Measurements from ENCODE around the gene ZNF117.
"Not testable (repeated sequence)": the region's sequence is repeated elsewhere in the genome, so short reads cannot be mapped to it uniquely, and the experiment has no call there.

The ZNF117 gene

DNA sequence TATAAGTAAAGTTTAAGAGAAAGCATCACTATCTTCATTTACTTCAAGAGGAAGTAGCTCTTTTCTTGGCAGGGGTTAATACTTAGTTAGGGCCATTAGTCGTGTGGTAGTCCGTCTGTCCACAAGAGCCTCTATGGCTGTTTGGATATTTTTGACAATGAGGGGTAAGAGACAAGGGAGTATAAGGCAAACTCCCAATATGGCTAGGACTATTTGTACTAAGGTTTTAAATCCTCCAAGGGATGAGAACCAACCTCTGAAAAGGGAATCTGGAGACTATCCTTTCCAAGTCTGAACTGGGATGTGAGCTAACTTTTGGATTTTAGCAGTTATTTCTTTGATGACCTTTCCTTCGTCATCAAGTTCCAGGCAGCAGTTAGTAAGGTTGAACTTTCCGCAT, at the start of gene ZNF117:
ZNF117 (minus strand) TSS at position 101 of the 400 bp plus-strand sequence.
- DNase-seq = no peak

DNA sequence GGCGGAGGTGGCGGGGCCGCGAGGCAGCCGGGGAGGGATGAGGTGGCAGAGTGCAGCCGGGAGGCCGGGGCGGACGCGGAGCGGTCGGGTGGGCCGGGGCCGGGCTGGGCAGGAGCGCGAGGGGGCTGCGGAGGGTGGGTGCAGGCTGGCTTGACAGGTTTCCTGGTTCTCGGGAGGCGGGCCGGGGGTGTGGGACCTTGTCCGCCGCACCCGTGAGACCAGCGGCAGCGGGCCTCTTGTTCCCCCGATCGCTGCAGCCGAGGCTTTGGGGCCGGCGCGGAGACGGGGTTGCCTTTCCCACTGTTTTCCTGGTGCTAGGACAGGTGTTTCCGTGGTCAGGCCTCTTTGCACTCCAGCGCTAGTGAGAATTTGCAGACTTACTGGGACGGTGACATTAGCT, 47.9 kb upstream of the ZNF117 start:
- peak in 1 of 2 donors; percentile 24 for DNase-seq

DNA sequence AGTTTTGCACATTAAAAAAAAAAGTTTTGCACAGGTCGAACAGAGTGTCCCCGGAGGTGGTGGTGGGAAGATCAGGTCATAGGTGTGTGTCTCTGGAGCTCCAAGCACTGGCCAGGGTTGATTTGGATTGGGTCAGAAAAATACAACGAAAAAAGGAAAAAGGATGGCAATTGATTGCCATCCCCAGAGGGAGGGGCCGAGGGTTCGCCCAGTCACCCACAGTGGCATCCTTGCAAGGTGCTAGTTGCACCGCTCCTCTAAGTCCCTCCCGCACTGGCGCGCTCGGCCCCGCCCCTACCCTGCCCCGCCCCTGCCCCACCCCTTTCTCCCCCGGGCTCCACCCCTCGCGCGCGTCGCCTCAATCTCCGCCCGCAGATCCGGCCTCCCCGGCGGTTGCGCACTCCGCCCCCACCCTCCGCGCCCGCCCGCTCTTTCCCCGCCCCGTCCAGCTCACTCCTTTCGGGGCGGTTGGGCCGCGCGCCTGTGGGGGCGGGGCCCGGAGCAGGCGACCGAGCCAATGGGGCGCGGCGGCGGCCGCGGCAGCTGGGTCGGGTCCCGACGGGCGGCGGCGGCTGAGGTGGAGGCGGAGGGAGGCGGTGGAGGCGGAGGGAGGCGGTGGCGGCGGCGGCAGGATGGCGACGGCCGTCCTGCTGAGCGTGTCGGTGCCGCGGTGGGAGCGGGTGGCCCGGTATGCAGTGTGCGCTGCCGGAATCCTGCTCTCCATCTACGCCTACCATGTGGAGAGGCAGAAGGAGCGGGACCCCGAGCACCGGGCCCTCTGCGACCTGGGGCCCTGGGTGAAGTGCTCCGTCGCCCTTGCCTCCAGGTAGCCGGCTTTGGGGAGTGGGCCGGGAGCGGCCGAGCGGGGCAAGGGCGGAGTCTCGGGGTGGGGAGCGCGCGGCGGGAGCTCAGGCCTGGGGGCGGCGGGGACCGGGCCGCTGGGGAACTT, 47.2 kb upstream of the ZNF117 start:
- DNase-seq = peak; percentile 95 to 96

DNA sequence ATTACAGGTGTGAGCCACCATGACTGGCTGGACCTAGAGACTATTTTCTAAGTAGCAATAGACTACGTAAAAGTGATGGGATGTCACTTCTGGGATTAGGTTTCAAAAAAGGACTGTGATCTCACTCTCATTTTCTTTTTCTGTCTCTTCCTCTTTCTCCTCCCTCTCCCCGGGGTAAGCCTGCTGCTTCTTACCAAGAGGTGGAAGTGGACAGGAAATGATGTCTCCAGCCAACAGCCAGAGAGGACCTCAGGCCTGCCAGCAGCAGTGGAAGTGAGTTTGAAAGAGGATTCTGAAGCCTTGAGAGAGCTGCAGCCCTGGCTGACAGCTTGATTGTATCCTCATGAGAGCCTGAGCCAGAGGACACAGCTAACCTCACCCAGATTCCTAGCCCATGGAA, 45.7 kb upstream of the ZNF117 start:
- peak; percentile 9 to 52 for DNase-seq

GRCh38 chr7:65035469-65035868, 44.6 kb upstream of the ZNF117 start:
- not testable (repeated sequence) for DNase-seq

DNA sequence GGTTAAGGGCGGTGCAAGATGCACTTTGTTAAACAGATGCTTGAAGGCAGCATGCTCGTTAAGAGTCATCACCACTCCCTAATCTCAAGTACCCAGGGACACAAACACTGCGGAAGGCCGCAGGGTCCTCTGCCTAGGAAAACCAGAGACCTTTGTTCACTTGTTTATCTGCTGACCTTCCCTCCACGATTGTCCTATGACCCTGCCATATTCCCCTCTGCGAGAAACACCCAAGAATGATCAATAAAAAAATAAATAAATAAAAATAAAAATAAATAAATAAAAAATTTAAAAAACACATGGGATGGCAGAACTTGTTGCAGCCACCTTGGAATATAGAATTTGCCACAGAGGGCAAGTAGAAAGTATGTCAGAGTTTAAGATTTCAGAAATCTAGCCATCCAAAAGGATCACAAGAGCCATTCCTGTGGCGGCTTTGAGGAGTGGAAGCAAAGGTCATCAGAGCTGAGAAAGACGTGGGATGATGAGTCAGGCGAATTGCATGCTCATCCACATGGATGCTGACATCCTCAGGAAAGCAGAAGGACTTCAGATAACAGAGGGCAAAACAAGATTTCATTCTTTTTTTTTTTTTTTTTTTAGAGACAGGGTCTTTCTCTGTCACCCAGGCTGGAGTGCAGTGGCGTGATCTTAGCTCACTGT, 43.4 kb upstream of the ZNF117 start:
- not testable (repeated sequence) for DNase-seq

GRCh38 chr7:65033391-65033790, 42.6 kb upstream of the ZNF117 start:
- DNase-seq = not testable (repeated sequence)

DNA sequence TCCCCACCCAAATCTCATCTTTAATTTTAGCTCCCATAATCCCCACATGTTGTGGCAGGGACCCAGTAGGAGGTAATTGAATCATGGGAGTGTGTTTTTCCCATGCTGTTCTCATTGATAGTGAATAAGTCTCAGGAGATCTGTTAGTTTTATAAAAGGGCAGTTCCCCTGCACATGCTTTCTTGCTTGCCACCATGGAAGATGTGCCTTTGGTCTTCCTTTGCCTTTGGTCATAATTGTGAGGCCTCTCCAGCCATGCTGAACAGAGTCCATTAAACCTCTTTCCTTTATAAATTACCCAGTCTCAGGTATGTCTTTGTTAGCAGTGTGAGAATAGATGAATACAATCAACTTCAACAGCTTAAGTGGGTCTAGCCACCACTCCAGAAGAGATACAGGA, 34.2 kb upstream of the ZNF117 start:
- DNase-seq = not testable (repeated sequence)

DNA sequence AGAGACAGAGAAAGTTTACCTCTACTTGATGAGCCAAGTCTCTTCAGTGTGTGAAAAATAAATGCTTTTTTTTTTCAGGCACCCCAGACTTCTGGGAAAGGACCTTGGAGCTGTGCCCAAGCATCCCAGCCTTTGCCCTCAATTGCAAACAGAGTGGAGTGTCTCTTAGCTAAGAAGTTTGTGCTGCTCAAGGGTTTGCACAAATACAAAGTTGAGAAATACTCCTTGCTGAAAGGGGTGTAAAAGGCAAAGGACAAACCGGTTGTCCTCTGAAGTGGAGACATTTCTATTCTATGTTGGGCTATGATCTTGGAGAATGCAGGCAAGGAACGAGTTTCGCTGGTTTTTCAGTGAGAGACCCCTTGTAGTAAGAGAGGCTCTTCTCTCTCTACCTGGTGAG, 30.1 kb upstream of the ZNF117 start:
- DNase-seq = not testable (repeated sequence)

DNA sequence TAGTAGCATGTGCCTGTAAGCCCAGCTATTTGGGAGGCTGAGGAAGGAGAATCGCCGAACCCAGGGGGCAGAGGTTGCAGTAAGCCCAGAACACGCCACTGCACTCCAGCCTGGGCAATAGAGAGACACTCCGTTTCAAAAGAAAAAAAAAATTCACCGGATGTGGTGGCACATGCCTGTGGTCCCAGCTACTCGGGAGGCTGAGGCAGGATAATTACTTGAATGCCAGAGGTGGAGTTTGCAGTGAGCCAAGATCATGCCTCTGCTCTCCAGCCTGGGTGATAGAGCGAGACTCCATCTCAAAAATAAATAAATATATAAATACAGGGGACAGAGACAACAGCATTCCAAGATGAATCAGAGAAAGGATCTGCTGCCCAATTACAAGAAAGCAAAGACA, 19.0 kb upstream of the ZNF117 start:
- not testable (repeated sequence) for DNase-seq

DNA sequence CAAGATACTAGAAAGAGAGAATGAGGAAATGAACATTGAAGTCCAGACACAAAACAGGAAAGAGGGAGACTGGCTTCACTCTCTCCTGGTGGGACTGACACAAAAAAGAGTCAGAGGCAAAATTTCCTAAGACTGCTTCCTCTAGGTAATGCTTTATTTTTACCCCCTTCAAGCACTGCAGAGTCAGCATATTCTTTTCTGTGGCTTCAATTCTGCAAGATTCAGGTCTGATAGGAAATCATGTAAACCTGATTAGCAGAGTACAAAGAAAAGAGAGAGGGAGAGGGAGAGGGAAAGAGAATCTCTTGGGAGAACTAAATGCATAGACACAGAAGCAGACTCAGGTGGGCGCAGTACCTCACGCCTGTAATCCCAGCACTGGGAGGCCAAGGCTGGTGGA, 18.6 kb upstream of the ZNF117 start:
- DNase-seq = not testable (repeated sequence)

DNA sequence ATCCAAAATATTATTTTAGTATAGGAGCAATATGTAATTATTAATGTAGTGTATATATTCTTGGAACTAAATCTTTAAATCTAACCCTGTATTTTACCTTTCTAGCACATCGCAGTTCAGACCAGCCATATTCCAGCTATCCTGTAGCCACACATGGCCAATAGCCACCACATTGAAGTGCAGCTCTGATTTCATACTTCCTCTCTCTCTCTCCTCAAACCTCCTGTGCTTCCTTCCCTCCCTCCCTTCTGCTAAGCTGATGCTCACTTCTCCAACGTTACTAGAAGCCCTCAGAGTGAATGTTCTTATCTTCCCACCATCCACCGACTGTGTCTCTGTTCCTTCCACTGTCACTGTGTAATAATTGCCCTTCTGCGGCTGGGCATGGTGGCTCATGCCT, 16.2 kb upstream of the ZNF117 start:
- DNase-seq = not testable (repeated sequence)

GRCh38 chr7:65006094-65006992, 15.5 kb upstream of the ZNF117 start, which contains the start of gene ERV3-1:
Gene ERV3-1, minus strand, starts transcription at chr7:65006687. Its CDS starts 13,661 bp downstream, at chr7:64993026.
- DNase-seq = peak; percentile 96

GRCh38 chr7:65004575-65004974, 13.7 kb upstream of the ZNF117 start:
- DNase-seq = no peak

DNA sequence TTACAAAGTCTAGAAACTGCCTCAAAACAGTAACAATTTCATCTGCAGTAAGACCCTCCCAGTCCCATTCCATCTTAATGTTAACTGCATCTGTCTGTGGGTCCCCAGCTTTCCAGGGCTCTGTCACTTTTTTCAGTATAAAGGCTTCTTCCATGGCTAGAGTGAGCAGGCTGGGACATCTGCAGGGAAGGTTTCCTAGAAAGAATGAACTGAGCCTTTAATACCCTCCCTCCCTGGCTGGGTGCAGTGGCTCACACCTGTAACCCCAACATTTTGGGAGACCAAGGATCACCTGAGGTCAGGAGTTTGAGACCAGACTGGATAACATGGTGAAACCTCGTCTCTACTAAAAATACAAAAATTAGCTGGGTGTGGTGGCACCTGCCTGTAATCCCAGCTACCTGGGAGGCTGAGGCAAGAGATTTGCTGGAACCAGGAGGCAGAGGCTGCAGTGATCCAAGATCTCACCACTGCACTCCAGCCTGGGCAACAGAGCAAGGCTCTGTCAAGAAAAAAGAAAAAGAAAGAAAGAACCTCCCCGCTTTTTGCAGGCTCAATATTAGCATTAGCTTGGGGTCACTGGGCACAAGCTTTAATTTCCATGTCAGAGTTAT, 12.2 kb upstream of the ZNF117 start:
- no peak for DNase-seq

DNA sequence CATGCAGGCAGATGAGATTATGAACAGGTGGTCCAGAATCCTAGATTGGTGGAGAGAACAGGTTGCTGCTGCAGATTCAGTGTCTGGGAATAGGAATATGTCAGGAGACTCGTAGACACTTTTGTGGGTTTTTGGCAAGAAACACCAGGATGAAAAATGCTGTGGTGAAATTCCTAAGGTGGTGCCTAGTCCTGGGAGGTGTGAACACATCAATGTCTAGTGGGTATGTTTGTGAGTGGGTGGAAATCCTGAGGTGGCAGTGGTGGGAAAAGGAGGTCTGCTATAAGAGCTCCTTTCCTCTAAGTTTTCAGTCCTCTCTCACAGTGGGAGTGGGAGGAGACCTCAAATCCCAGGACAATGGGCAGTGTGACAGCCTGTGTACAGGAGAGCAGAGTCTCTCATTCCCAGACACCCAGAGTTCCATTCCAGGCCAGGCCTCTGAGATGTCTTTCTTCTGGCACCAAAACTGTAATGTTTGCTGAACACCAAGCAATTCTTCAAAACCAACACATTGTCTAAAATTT, 10.5 kb upstream of the ZNF117 start:
- DNase-seq = no peak

DNA sequence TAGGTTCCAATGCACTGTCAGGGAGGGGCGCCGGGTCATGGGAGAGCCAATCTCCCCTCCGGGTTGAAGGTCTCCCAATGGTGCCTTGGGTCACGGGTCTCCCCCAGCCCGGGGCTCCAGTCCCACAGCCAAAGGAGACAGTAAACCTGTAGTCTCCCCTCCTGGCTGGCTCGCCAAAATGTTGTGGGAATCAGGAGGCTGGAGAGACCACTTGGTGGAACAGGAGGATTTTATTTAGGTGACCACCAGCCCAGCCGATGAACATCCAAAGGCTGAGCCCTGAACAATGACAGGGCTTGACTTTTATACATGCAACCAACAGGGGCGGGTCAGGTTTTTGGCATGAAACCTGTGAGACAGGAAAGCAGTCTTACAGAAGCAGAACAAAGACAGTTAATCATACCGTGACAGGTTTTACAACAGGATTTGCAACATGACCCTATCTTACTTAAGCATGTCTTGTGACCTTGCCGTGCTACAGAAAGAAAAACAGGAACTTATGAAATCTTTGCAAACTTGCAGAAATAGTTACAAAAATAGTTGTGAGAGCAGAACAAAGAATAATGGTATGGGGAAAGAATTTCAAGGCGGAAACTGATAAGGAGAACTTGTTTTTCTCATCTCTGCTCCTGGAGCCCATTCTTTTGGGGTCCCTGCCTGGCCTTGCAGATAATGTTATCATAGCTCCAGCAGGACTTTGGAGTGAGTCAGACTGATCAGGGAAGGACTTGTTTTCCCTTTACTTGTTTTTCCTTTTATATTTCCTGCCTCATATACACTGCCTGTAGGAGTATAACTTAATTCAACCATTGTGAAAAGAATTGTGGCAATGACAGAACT, 8.5 kb upstream of the ZNF117 start:
- DNase-seq = peak; percentile 3 to 52

DNA sequence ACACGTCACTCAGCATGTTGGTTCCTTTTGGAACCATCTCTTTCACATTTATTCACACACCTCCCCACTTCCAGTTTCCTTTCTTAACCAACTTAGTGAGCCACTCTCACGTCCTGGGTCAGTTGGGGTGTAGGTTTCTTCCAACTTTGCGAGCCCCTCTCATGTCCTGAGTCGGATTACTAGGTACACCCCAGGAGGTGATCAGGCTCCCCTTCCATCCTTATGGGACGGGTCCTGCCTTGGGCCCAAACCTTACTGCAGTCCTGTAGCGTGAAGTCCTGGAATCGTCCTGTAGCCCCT, 8.0 kb upstream of the ZNF117 start:
- DNase-seq = no peak

- DNase-seq = no peak
Observed at GRCh38 chr7:64997927-64998391, 7.1 kb upstream of the ZNF117 start.

- no peak for DNase-seq
Observed at GRCh38 chr7:64997164-64997908, 6.5 kb upstream of the ZNF117 start.
